NCI-H2227 (cell line): ENCODE data around the gene MAGEL2.

Experiments
- DNase-seq: peaks from one replicate; lab custom pipeline; 2025; ENCODE audit not compliant: unreplicated experiment; lab: John Stamatoyannopoulos, UW

Gene MAGEL2

GRCh38 chr15:23647421-23648370 lies at the start of gene MAGEL2:
Gene MAGEL2 (minus strand): TSS chr15:23647867. CDS start chr15:23647742, 125 bp downstream.
- peak; percentile 80 for DNase-seq

- no peak for DNase-seq
Measured at GRCh38 chr15:23695282-23695681, 47.6 kb upstream of the MAGEL2 start.

GRCh38 chr15:23694592-23694991 lies 46.9 kb upstream of the MAGEL2 start:
- no peak for DNase-seq

GRCh38 chr15:23690450-23690852 lies 42.8 kb upstream of the MAGEL2 start:
- DNase-seq: peak; percentile 21

- DNase-seq: no peak
Measured at GRCh38 chr15:23690015-23690414, 42.3 kb upstream of the MAGEL2 start.

GRCh38 chr15:23687143-23687470 lies 39.4 kb upstream of the MAGEL2 start, which contains the start of gene NDN:
Gene NDN (minus strand): TSS chr15:23687305. CDS start chr15:23687217, 88 bp downstream.
- peak; percentile 59 for DNase-seq

- DNase-seq: peak; percentile 22
Measured at GRCh38 chr15:23686466-23687142, 38.9 kb upstream of the MAGEL2 start.

GRCh38 chr15:23671481-23671880 lies 23.8 kb upstream of the MAGEL2 start:
- no peak for DNase-seq

GRCh38 chr15:23670970-23671369 lies 23.3 kb upstream of the MAGEL2 start:
- DNase-seq: no peak

GRCh38 chr15:23663232-23663631 lies 15.6 kb upstream of the MAGEL2 start:
- no peak for DNase-seq

GRCh38 chr15:23648920-23649515 lies 1.4 kb upstream of the MAGEL2 start:
- peak; percentile 61 for DNase-seq

- DNase-seq: no peak
Measured at GRCh38 chr15:23647001-23647295, 719 bp downstream of the MAGEL2 start.

- no peak for DNase-seq
Measured at GRCh38 chr15:23646165-23647000, 1.3 kb downstream of the MAGEL2 start.

- DNase-seq: peak; percentile 11
Measured at GRCh38 chr15:23645371-23646164, 2.1 kb downstream of the MAGEL2 start.

- no peak for DNase-seq
Measured at GRCh38 chr15:23644829-23645228, 2.8 kb downstream of the MAGEL2 start.

- peak; percentile 82 for DNase-seq
Measured at GRCh38 chr15:23642413-23643044, 5.1 kb downstream of the MAGEL2 start.

GRCh38 chr15:23634181-23634580 lies 13.5 kb downstream of the MAGEL2 start:
- no peak for DNase-seq

GRCh38 chr15:23629234-23629805 lies 18.3 kb downstream of the MAGEL2 start:
- peak; percentile 26 for DNase-seq

GRCh38 chr15:23628612-23629233 lies 18.9 kb downstream of the MAGEL2 start:
- DNase-seq: no peak
